HEK293T (cell line): ENCODE results near the gene MARF1.
"Not testable (repeated sequence)": the region's sequence is repeated elsewhere in the genome, so short reads cannot be mapped to it uniquely, and the experiment has no call there.

ENCODE experiments used
- CTCF ChIA-PET: fragments of 350-600 bp; formaldehyde crosslinking; extraction: SDS; loops from one replicate; lab custom pipeline; 2021; ENCODE audit warnings: antibody characterized with exemption, inconsistent platforms; lab: Yijun Ruan, JAX
- POLR2A ChIA-PET: fragments of 350-600 bp; formaldehyde crosslinking; extraction: SDS; loops from one replicate; lab custom pipeline; 2020; ENCODE audit warnings: antibody characterized with exemption, inconsistent platforms; lab: Yijun Ruan, JAX
- DNase-seq: peaks from one replicate; pipeline ENCODE4 v3.0.0; 2012; ENCODE audit warnings: mixed read lengths; ENCODE audit errors: extremely low spot score
- ARNT ChIP-seq: fragments of 450-650 bp; IDR thresholded peaks from 2 replicates; pipeline ENCODE4 v1.6.1; 2017; ENCODE audit warnings: mild to moderate bottlenecking
- BHLHE40 ChIP-seq: fragments of 450-650 bp; IDR thresholded peaks from 2 replicates; pipeline ENCODE4 v1.6.1; 2016; ENCODE audit warnings: mild to moderate bottlenecking, moderate library complexity, borderline replicate concordance
- CTBP1 ChIP-seq: fragments of 450-650 bp; IDR thresholded peaks from 2 replicates; pipeline ENCODE4 v1.6.1; 2016; ENCODE audit warnings: borderline replicate concordance
- ELF4 ChIP-seq: fragments of 450-650 bp; IDR thresholded peaks from 2 replicates; pipeline ENCODE4 v1.6.1; 2017; ENCODE audit warnings: antibody characterized with exemption
- FOXA1 ChIP-seq: fragments of 450-650 bp; IDR thresholded peaks from 2 replicates; pipeline ENCODE4 v1.6.1; 2016; ENCODE audit warnings: mild to moderate bottlenecking
- FOXK2 ChIP-seq: fragments of 450-650 bp; IDR thresholded peaks from 2 replicates; pipeline ENCODE4 v1.6.1; 2016; ENCODE audit warnings: mild to moderate bottlenecking
- FOXM1 ChIP-seq: fragments of 450-650 bp; IDR thresholded peaks from 2 replicates; pipeline ENCODE4 v1.6.1; 2017; ENCODE audit warnings: mild to moderate bottlenecking, borderline replicate concordance
- HDGF ChIP-seq: fragments of 450-650 bp; IDR thresholded peaks from 2 replicates; pipeline ENCODE4 v1.6.1; 2017; ENCODE audit warnings: antibody characterized with exemption, borderline replicate concordance
- L3MBTL2 ChIP-seq: fragments of 450-650 bp; conservative IDR thresholded peaks from 2 replicates; pipeline ENCODE4 v1.6.1; 2016; ENCODE audit warnings: mild to moderate bottlenecking
- LEF1 ChIP-seq: fragments of 450-650 bp; IDR thresholded peaks from 2 replicates; pipeline ENCODE4 v1.6.1; 2017; ENCODE audit warnings: mild to moderate bottlenecking, borderline replicate concordance
- NFRKB ChIP-seq: fragments of 450-650 bp; IDR thresholded peaks from 2 replicates; pipeline ENCODE4 v1.6.1; 2016; ENCODE audit warnings: mild to moderate bottlenecking, moderate library complexity
- SP1 ChIP-seq: fragments of 450-650 bp; IDR thresholded peaks from 2 replicates; pipeline ENCODE4 v1.6.1; 2017
- SUZ12 ChIP-seq: fragments of 450-650 bp; IDR thresholded peaks from 2 replicates; pipeline ENCODE4 v1.6.1; 2016; ENCODE audit warnings: mild to moderate bottlenecking
- TARDBP ChIP-seq: fragments of 450-650 bp; IDR thresholded peaks from 2 replicates; pipeline ENCODE4 v1.6.1; 2016
- ZNF384 ChIP-seq: fragments of 450-650 bp; IDR thresholded peaks from 2 replicates; pipeline ENCODE4 v1.6.1; 2016
- TF ChIP-seq, protein P1 (sequence below): fragments of 450-650 bp; IDR thresholded peaks from 2 replicates; pipeline ENCODE4 v1.6.1; 2016

The MARF1 gene

DNA sequence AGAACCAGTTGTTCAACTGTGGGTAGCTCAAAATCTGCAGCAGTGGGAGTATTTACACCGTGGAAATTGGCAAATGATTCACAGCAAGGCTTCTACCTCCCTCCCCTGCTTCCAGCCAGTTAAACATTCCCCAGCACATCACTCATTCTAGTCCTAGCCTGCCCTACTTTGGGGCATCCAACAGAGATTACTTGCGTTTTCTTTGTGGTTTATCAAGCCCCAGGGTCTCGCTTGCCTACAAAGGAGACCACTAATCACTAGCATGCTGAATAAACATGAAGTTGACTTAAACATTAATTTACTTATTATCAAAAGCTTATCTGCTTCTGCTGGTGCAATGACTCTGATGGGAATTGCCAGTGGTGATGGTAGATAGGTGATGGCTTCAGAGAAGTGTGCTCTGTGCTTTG lies 94.5 kb downstream of the MARF1 start:
- TF ChIP-seq LEF1 (no peak), CTBP1 (no peak), SUZ12 (no peak), TARDBP (no peak), ZNF384 (no peak), HDGF (no peak), L3MBTL2 (no peak), NFRKB (no peak), FOXA1 (no peak), ELF4 (no peak)
- TF ChIP-seq, protein P1, sequence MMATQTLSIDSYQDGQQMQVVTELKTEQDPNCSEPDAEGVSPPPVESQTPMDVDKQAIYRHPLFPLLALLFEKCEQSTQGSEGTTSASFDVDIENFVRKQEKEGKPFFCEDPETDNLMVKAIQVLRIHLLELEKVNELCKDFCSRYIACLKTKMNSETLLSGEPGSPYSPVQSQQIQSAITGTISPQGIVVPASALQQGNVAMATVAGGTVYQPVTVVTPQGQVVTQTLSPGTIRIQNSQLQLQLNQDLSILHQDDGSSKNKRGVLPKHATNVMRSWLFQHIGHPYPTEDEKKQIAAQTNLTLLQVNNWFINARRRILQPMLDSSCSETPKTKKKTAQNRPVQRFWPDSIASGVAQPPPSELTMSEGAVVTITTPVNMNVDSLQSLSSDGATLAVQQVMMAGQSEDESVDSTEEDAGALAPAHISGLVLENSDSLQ = no peak
- DNase-seq = no peak
- ChIA-PET POLR2A (no interaction called here), CTCF (interaction anchor here (1.1 kb wide), 1 partner anchor 10 kb away, joined by 3 read pairs; no protein-coding TSS in a partner anchor)

DNA sequence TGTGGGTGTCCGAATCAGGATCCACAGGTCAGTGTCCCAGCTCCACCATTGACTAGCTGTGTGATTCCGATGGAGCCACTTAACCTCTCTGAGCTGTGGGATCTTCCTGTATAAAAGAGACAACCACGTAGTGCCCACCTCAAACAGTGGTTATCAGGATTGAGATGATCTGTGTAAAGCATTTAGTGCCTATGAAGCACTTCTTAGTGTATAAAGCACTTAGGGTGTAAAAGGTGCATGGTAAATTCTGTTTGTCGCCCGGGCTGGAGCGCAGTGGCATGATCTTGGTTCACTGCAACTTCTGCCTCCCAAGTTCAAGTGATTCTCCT lies 95.2 kb downstream of the MARF1 start:
- TF ChIP-seq SUZ12 = no peak
- TF ChIP-seq FOXA1 = no peak
- TF ChIP-seq, protein P1 = no peak
- no peak for TF ChIP-seq TARDBP
- no peak for TF ChIP-seq LEF1
- no peak for TF ChIP-seq HDGF
- no peak for TF ChIP-seq CTBP1
- TF ChIP-seq ZNF384 = no peak
- no peak for TF ChIP-seq ELF4
- no peak for TF ChIP-seq BHLHE40
- no peak for TF ChIP-seq FOXK2
- no peak for TF ChIP-seq ARNT
- TF ChIP-seq NFRKB = no peak
- TF ChIP-seq FOXM1 = no peak
- TF ChIP-seq L3MBTL2 = no peak
- TF ChIP-seq SP1 = no peak
- ChIA-PET POLR2A (no interaction called here), CTCF (interaction anchor here (1.1 kb wide), 1 partner anchor 9 kb away, joined by 3 read pairs; no protein-coding TSS in a partner anchor)
- no peak for DNase-seq

DNA sequence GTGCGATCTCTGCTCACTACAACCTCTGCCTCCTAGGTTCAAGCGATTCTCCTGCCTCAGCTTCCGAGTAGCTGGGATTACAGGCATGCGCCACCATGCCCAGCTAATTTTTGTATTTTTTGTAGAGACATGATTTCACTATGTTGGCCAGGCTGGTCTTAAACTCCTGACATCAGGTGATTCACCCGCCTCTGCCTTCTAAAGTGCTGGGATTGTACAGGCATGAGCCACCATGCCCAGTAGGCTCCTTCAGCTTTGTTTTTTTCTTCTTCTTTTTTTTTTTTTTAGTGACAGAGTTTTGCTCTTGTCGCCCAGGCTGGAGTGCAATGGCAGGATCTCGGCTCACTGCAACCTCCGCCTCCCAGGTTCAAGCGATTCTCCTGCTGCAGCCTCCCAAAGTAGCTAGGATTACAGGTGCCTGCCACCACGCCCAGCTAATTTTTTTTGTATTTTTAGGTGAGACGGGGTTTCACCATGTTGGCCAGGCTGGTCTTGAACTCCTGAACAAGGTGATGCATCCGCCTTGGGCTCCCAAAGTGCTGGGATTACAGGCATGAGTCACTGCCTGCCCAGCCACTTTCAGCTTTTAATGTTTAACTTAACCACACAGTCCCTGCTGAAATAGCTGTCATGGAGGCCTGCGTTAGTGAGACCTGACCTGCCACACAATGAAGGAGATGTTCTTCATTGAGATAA lies 95.7 kb downstream of the MARF1 start:
- POLR2A ChIA-PET, DNase-seq, CTCF ChIA-PET: not testable (repeated sequence)

DNA sequence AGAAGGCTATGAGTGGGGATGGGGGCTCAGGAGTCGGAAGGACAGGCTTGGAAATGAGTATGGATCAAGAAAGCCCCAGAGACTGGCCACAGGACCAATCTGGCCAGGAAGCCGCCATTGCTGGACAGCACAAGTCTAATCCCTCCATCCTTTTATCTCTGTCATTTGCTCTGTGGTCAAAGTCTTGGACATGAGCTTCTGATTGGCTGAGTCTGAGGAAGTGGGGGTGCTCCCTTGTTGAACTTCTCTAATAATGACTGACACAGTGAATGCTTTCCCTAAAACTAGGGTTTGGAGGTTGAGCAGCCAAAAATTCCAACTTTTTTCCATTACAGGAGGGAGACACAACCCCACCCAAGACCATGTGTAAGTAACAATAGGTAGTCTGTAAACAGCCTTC lies 97.4 kb downstream of the MARF1 start:
- DNase-seq = no peak
- TF ChIP-seq, protein P1 = no peak
- no peak for TF ChIP-seq BHLHE40
- no peak for TF ChIP-seq SUZ12
- no peak for TF ChIP-seq CTBP1
- TF ChIP-seq SP1 = no peak
- no peak for TF ChIP-seq FOXA1
- TF ChIP-seq HDGF = no peak
- TF ChIP-seq NFRKB = no peak
- no peak for TF ChIP-seq ZNF384
- no peak for TF ChIP-seq FOXK2
- no peak for TF ChIP-seq L3MBTL2
- TF ChIP-seq TARDBP = no peak
- TF ChIP-seq ELF4 = no peak
- no peak for TF ChIP-seq ARNT
- no peak for TF ChIP-seq FOXM1
- no peak for TF ChIP-seq LEF1
- ChIA-PET POLR2A (no interaction called here), CTCF (no interaction called here)

DNA sequence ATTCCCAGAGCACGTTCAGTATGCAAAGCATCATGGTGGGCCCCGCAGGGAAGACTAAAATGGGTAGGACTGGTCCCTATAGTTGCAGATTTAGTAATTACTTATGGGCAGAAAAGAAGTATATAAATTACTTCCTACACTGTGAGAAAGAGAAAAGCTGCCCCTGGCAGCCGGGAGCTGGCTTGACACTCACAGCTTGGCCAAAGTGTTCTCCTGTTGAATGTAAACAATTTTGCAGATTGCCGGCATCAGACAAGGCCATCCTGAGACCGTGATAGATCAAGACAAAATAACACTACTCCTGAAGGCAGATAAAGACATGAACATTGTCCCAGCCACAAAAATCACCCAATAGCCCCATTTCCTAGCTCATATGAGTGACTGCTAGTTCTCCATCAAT lies 98.5 kb downstream of the MARF1 start:
- POLR2A ChIA-PET = no interaction called here
- no peak for DNase-seq
- CTCF ChIA-PET = interaction anchor here (0.7 kb wide), 1 partner anchor 9 kb away, joined by 4 read pairs; no protein-coding TSS in a partner anchor

More for the DNA sequence above, 98.5 kb downstream of the MARF1 start:
- TF ChIP-seq HDGF = no peak
- TF ChIP-seq L3MBTL2 = no peak
- TF ChIP-seq FOXM1 = no peak
- no peak for TF ChIP-seq CTBP1
- no peak for TF ChIP-seq ZNF384
- TF ChIP-seq SP1 = no peak
- no peak for TF ChIP-seq ARNT
